Measurements from ENCODE around the gene SF3A2.

DNA sequence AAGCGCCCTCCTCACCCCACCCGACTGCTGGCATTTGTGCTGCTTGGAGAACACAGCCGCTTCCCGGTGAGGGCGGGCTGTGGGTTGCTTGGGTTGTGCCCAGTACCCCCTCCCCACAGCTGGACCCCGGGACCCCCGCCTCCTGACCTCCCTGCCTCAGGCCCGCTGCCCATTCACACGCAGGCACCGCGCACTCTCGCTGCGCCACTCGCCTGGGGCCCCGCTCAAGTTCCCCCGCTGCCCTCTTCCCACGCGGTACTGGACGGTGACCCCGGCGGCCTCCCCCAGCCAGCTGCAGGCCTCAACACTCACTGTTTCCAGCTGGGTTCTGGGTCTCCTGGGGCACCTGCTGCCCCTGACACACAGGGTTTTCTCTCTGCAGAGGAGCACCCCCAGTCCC lies 16.9 kb upstream of the SF3A2 start:
- TF ChIP-seq CTCF (IDR thresholded peaks at IDR 0.05) (no peak), POLR2A (IDR thresholded peaks at IDR 0.05) (no peak)
